ENCODE data around the gene RSRC1.
"Not testable (repeated sequence)": the region's sequence is repeated elsewhere in the genome, so short reads cannot be mapped to it uniquely, and the experiment has no call there.

RSRC1 gene

DNA sequence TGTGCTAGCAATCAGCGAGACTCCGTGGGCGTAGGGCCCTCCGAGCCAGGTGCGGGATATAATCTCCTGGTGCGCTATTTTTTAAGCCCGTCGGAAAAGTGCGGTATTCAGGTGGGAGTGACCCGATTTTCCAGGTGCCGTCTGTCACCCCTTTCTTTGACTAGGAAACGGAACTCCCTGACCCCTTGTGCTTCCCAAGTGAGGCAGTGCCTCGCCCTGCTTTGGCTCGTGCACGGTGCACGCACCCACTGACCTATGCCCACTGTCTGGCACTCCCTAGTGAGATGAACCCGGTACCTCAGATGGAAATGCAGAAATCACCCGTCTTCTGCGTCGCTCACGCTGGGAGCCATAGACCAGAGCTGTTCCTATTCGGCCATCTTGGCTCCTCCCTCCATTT, 406.8 kb downstream of the RSRC1 start:
- not testable (repeated sequence) for H3K9me3 ChIP-seq (ENCODE audit: control insufficient read depth in 1 of 2, low read length in 2 of 2); H3K36me3 ChIP-seq (ENCODE audit: control insufficient read depth in 1 of 2, insufficient read depth in 2 of 2, low read length in 2 of 2); H3K4me3 ChIP-seq (ENCODE audit: low read depth in 1 of 2, low read length in 2 of 2); H3K27ac ChIP-seq (ENCODE audit: low read length); H3K4me1 ChIP-seq (ENCODE audit: control insufficient read depth in 1 of 2, insufficient read depth in 2 of 2, low read length in 2 of 2); H3K27me3 ChIP-seq (ENCODE audit: low read depth, low read length)

DNA sequence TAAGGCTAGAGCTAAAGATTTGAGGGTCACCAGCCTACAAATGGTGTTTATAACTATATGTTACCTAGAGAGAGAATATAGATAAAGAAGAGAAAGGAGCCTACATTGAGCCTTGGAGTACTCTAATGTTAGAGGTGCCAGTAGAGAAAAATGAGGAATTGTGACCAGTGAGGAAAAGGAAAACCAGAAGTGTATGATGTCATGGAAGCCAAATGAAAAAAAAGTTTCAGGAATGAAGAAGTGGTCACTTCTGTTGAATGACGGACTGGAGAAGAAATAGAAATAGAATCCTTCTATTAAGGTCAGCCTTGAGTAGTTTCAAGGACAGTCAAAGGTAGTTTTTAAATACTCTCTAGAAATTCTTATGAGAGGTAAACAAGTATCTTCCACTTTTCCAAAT, 409.9 kb downstream of the RSRC1 start:
- Histone ChIP-seq H3K9me3 (ENCODE audit: control insufficient read depth in 1 of 2, low read length in 2 of 2) (peaks cover 0 to 2% of the 10 kb centered on the region in 2 donors), H3K27ac (ENCODE audit: low read length) (no peak overlapping the region), H3K4me1 (ENCODE audit: control insufficient read depth in 1 of 2, insufficient read depth in 2 of 2, low read length in 2 of 2) (no peaks in the 10 kb centered on the region), H3K36me3 (ENCODE audit: control insufficient read depth in 1 of 2, insufficient read depth in 2 of 2, low read length in 2 of 2) (no peaks in the 10 kb centered on the region), H3K4me3 (ENCODE audit: low read depth in 1 of 2, low read length in 2 of 2) (no peak overlapping the region), H3K27me3 (ENCODE audit: low read depth, low read length) (no peaks in the 10 kb centered on the region)

DNA sequence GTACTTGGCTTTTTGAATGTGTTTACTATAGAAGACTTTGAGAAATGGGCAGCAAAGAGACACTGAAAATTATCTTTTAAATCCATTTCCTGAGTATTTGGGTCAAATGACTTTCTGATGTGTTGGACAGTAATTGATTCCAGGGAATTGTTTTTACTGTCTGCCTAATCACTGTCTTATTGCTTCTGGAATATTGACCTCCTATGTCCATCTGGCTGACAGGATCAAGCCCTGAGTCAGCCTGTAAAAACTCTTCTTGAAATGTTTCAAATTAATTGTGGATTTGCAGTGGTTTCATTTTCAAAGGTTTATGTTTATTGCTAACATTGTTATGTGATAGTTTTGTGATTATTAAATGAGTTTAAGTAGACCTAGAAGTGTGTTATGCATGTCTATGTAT, 410.5 kb downstream of the RSRC1 start:
- Histone ChIP-seq H3K27ac (ENCODE audit: low read length) (no peak overlapping the region), H3K36me3 (ENCODE audit: control insufficient read depth in 1 of 2, insufficient read depth in 2 of 2, low read length in 2 of 2) (no peaks in the 10 kb centered on the region), H3K9me3 (ENCODE audit: control insufficient read depth in 1 of 2, low read length in 2 of 2) (peaks cover 0 to 2% of the 10 kb centered on the region in 2 donors), H3K4me1 (ENCODE audit: control insufficient read depth in 1 of 2, insufficient read depth in 2 of 2, low read length in 2 of 2) (no peaks in the 10 kb centered on the region), H3K4me3 (ENCODE audit: low read depth in 1 of 2, low read length in 2 of 2) (no peak overlapping the region), H3K27me3 (ENCODE audit: low read depth, low read length) (no peaks in the 10 kb centered on the region)

- Histone ChIP-seq H3K27ac (ENCODE audit: low read length) (no peak overlapping the region), H3K27me3 (ENCODE audit: low read depth, low read length) (no peaks in the 10 kb centered on the region), H3K4me1 (ENCODE audit: control insufficient read depth in 1 of 2, insufficient read depth in 2 of 2, low read length in 2 of 2) (no peaks in the 10 kb centered on the region), H3K36me3 (ENCODE audit: control insufficient read depth in 1 of 2, insufficient read depth in 2 of 2, low read length in 2 of 2) (no peaks in the 10 kb centered on the region), H3K4me3 (ENCODE audit: low read depth in 1 of 2, low read length in 2 of 2) (no peak overlapping the region), H3K9me3 (ENCODE audit: control insufficient read depth in 1 of 2, low read length in 2 of 2) (no peaks in the 10 kb centered on the region)
Measured at GRCh38 chr3:158522221-158523136, 412.6 kb downstream of the RSRC1 start.

GRCh38 chr3:158528076-158528674, 418.3 kb downstream of the RSRC1 start:
- Histone ChIP-seq H3K36me3 (ENCODE audit: control insufficient read depth in 1 of 2, insufficient read depth in 2 of 2, low read length in 2 of 2) (no peaks in the 10 kb centered on the region), H3K27me3 (ENCODE audit: low read depth, low read length) (no peaks in the 10 kb centered on the region), H3K4me1 (ENCODE audit: control insufficient read depth in 1 of 2, insufficient read depth in 2 of 2, low read length in 2 of 2) (no peaks in the 10 kb centered on the region), H3K4me3 (ENCODE audit: low read depth in 1 of 2, low read length in 2 of 2) (no peak overlapping the region), H3K9me3 (ENCODE audit: control insufficient read depth in 1 of 2, low read length in 2 of 2) (no peaks in the 10 kb centered on the region), H3K27ac (ENCODE audit: low read length) (no peak overlapping the region)

DNA sequence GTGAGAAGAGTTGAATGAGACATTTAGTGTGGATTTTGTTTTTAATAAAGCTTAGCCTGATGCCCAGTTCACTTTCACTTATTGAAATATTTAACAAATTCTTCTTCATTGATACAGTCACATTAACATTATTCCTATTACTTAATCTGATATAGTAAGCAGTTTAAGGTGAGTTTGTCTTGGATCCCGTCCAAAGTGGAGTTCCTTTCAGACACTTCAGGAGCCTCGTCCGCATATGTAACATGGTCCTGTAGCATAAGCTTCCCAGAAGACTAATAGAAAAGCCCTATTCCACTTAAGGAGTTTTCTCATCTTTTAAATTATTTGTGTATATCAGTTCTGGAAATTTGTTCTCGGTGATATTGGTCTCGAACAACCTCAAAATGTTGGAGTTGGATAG, 421.4 kb downstream of the RSRC1 start:
- H3K36me3 ChIP-seq (ENCODE audit: control insufficient read depth in 1 of 2, insufficient read depth in 2 of 2, low read length in 2 of 2) = no peaks in the 10 kb centered on the region
- no peak overlapping the region for H3K27ac ChIP-seq (ENCODE audit: low read length)
- H3K27me3 ChIP-seq (ENCODE audit: low read depth, low read length) = no peaks in the 10 kb centered on the region
- no peaks in the 10 kb centered on the region for H3K4me1 ChIP-seq (ENCODE audit: control insufficient read depth in 1 of 2, insufficient read depth in 2 of 2, low read length in 2 of 2)
- no peaks in the 10 kb centered on the region for H3K9me3 ChIP-seq (ENCODE audit: control insufficient read depth in 1 of 2, low read length in 2 of 2)
- H3K4me3 ChIP-seq (ENCODE audit: low read depth in 1 of 2, low read length in 2 of 2) = no peak overlapping the region

GRCh38 chr3:158532099-158532734, 422.3 kb downstream of the RSRC1 start:
- no peaks in the 10 kb centered on the region for H3K36me3 ChIP-seq (ENCODE audit: control insufficient read depth in 1 of 2, insufficient read depth in 2 of 2, low read length in 2 of 2)
- no peak overlapping the region for H3K27ac ChIP-seq (ENCODE audit: low read length)
- H3K4me1 ChIP-seq (ENCODE audit: control insufficient read depth in 1 of 2, insufficient read depth in 2 of 2, low read length in 2 of 2) = no peaks in the 10 kb centered on the region
- H3K9me3 ChIP-seq (ENCODE audit: control insufficient read depth in 1 of 2, low read length in 2 of 2) = no peaks in the 10 kb centered on the region
- no peaks in the 10 kb centered on the region for H3K27me3 ChIP-seq (ENCODE audit: low read depth, low read length)
- no peak overlapping the region for H3K4me3 ChIP-seq (ENCODE audit: low read depth in 1 of 2, low read length in 2 of 2)

- Histone ChIP-seq H3K4me1 (ENCODE audit: control insufficient read depth in 1 of 2, insufficient read depth in 2 of 2, low read length in 2 of 2) (no peaks in the 10 kb centered on the region), H3K27me3 (ENCODE audit: low read depth, low read length) (no peaks in the 10 kb centered on the region), H3K36me3 (ENCODE audit: control insufficient read depth in 1 of 2, insufficient read depth in 2 of 2, low read length in 2 of 2) (no peaks in the 10 kb centered on the region), H3K9me3 (ENCODE audit: control insufficient read depth in 1 of 2, low read length in 2 of 2) (no peaks in the 10 kb centered on the region), H3K4me3 (ENCODE audit: low read depth in 1 of 2, low read length in 2 of 2) (no peak overlapping the region), H3K27ac (ENCODE audit: low read length) (no peak overlapping the region)
Measured at GRCh38 chr3:158535918-158536317, 426.0 kb downstream of the RSRC1 start.

DNA sequence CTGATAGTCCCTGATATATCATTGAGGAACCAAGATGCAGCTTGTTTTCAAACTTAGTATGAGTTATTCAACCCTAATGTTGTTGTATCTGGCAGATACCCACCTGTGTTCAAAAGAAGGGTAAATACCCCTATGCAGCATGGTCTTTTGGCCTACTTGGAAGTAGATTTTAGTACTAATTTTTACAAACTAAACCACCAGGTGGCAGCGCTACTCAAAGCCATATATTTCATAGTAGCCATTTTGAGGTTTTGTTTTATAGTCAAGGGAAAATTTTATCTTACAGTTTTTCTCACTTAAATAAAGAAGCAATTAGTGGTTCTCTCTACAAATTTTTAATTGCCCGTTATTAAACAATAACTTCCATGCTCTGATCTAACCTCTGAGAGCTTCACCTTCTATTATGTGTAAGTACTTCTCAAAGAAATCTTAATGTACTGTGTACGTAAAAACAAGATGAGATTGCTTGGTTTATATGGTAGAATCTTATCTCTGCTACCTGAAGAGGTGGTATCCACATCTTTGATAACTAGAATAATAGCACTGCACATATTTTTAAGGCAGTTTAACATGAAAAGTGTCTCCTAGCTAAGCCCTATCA, 429.6 kb downstream of the RSRC1 start:
- Histone ChIP-seq H3K4me1 (ENCODE audit: control insufficient read depth in 1 of 2, insufficient read depth in 2 of 2, low read length in 2 of 2) (no peaks in the 10 kb centered on the region), H3K36me3 (ENCODE audit: control insufficient read depth in 1 of 2, insufficient read depth in 2 of 2, low read length in 2 of 2) (no peaks in the 10 kb centered on the region), H3K27me3 (ENCODE audit: low read depth, low read length) (no peaks in the 10 kb centered on the region), H3K4me3 (ENCODE audit: low read depth in 1 of 2, low read length in 2 of 2) (no peak overlapping the region), H3K9me3 (ENCODE audit: control insufficient read depth in 1 of 2, low read length in 2 of 2) (no peaks in the 10 kb centered on the region), H3K27ac (ENCODE audit: low read length) (no peak overlapping the region)

DNA sequence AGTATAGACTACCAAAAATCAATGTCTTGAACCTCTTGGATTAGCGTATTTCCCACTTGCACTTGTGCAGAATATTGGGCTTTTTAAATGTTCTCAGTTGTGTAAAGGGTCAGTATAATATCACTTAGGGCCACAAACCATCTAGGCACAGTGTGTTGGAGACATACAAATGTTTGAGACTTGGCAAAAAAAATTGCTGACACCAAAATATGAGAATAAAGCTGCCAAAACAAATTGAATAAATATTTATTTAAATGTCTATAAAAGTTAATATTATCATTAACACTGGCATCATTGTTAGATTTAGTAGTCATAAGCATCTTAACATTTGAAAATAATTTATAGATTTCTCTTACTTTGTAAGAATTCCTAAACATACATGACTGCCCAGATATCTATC, 430.2 kb downstream of the RSRC1 start:
- H3K27ac ChIP-seq (ENCODE audit: low read length) = no peak overlapping the region
- H3K4me3 ChIP-seq (ENCODE audit: low read depth in 1 of 2, low read length in 2 of 2) = no peak overlapping the region
- no peaks in the 10 kb centered on the region for H3K27me3 ChIP-seq (ENCODE audit: low read depth, low read length)
- H3K4me1 ChIP-seq (ENCODE audit: control insufficient read depth in 1 of 2, insufficient read depth in 2 of 2, low read length in 2 of 2) = no peaks in the 10 kb centered on the region
- no peaks in the 10 kb centered on the region for H3K9me3 ChIP-seq (ENCODE audit: control insufficient read depth in 1 of 2, low read length in 2 of 2)
- no peaks in the 10 kb centered on the region for H3K36me3 ChIP-seq (ENCODE audit: control insufficient read depth in 1 of 2, insufficient read depth in 2 of 2, low read length in 2 of 2)

DNA sequence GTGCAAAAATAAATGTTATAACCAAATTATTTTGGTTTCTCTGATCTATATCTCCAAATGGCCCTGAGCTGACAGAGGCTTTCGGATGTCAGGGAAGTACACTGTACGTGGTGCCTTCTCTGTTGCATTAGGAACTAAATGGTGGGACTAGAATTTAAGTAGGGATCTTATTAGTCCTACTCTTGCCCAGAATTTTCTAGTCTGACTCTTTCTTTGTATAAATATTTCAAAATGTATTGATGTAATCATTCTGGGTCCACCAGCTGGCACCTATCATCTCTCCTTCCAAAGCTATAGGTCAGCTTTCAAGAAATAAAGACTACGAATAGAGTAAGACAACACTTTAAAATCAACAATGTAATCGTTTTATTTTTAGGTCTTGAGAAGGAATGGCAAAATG, 438.8 kb downstream of the RSRC1 start:
- Histone ChIP-seq H3K27ac (ENCODE audit: low read length) (no peak overlapping the region), H3K27me3 (ENCODE audit: low read depth, low read length) (no peaks in the 10 kb centered on the region), H3K4me3 (ENCODE audit: low read depth in 1 of 2, low read length in 2 of 2) (no peak overlapping the region), H3K9me3 (ENCODE audit: control insufficient read depth in 1 of 2, low read length in 2 of 2) (peaks cover 0 to 6% of the 10 kb centered on the region in 2 donors), H3K4me1 (ENCODE audit: control insufficient read depth in 1 of 2, insufficient read depth in 2 of 2, low read length in 2 of 2) (no peaks in the 10 kb centered on the region), H3K36me3 (ENCODE audit: control insufficient read depth in 1 of 2, insufficient read depth in 2 of 2, low read length in 2 of 2) (peaks cover 0 to 14% of the 10 kb centered on the region in 2 donors)
